Right atrium auricular region (tissue), 2 donors: ENCODE data around the gene SMIM41. TPM values are rescaled to one million over a fixed set of nuclear protein-coding genes. Genes with fewer than 3 reads are reported as not detected.

Experiments used
- DNase-seq: peaks from one replicate; pipeline ENCODE4 v3.0.0-alpha.2; 2019; ENCODE audit warnings: low spot score
- H3K27ac ChIP-seq, 2 donors: fragments of 200-600 bp; sonication (generic); 1 replicate in 1 of 2; 2 replicates in 1 of 2; pipeline ENCODE4 v1.5.1; 2016 to 2019
- H3K27me3 ChIP-seq, 2 donors: fragments of 200-600 bp; sonication (generic); one replicate each; pipeline versions ENCODE4 v1.5.1 to v1.6.0; 2017 to 2019
- H3K36me3 ChIP-seq: fragments of 200-600 bp; sonication (generic); one replicate; pipeline ENCODE4 v1.5.1; 2016
- H3K4me1 ChIP-seq, 2 donors: fragments of 200-600 bp; sonication (generic); one replicate each; pipeline versions ENCODE4 v1.5.1 to v1.6.0; 2017 to 2019
- H3K4me3 ChIP-seq, 2 donors: fragments of 200-600 bp; sonication (generic); 1 replicate in 1 of 2; 2 replicates in 1 of 2; pipeline ENCODE4 v1.5.1; 2017 to 2019; ENCODE audit warnings: mild to moderate bottlenecking in 1 of 2, moderate library complexity in 1 of 2
- H3K9me3 ChIP-seq, 2 donors: fragments of 200-600 bp; sonication (generic); one replicate each; pipeline ENCODE4 v1.5.1; 2019
- CTCF ChIP-seq, 2 donors: fragments of 200-600 bp; sonication (generic); IDR thresholded peaks; one replicate each; pipeline ENCODE4 v1.5.1; 2019; ENCODE audit warnings: antibody characterized with exemption in 2 of 2
- total RNA-seq, 2 donors: library from RNA; depleted of rRNA; stranded (reverse); fragments of >200 nt; gene quantifications; one replicate each; pipeline ENCODE4 v1.1.0, GENCODE V29; 2016

SMIM41 gene
- total RNA-seq, 2 donors from 2014 or later = 0.44 to 3.2 TPM

- no peaks in the 10 kb centered on the region for H3K27me3 ChIP-seq
- no peak for DNase-seq
- H3K4me3 ChIP-seq = no peak overlapping the region
- H3K9me3 ChIP-seq = no peaks in the 10 kb centered on the region
- peak overlapping the region; percentile 94 to 99 for H3K27ac ChIP-seq
- H3K36me3 ChIP-seq = no peaks in the 10 kb centered on the region
- H3K4me1 ChIP-seq = peaks cover 0 to 73% of the 10 kb centered on the region in 2 donors
- TF ChIP-seq CTCF (IDR thresholded peaks at IDR 0.05) = no peak
These were observed 43.6 kb upstream of the SMIM41 start for GRCh38 chr12:52035926-52036325.

- DNase-seq = peak; percentile 94
- Histone ChIP-seq H3K9me3 (no peaks in the 10 kb centered on the region), H3K4me1 (peaks cover 0 to 76% of the 10 kb centered on the region in 2 donors), H3K4me3 (peak overlapping the region; percentile 81 to 86), H3K27me3 (no peaks in the 10 kb centered on the region), H3K27ac (peak overlapping the region; percentile 94 to 99), H3K36me3 (no peaks in the 10 kb centered on the region)
- TF ChIP-seq CTCF (IDR thresholded peaks at IDR 0.05) = no peak
These were observed 42.8 kb upstream of the SMIM41 start for GRCh38 chr12:52036587-52037171.

GRCh38 chr12:52037248-52037861 is 42.1 kb upstream of the SMIM41 start:
- H3K36me3 ChIP-seq = no peaks in the 10 kb centered on the region
- H3K9me3 ChIP-seq = no peaks in the 10 kb centered on the region
- H3K27ac ChIP-seq = peak overlapping the region; percentile 94 to 99
- H3K4me1 ChIP-seq = peaks cover 0 to 77% of the 10 kb centered on the region in 2 donors
- peak in 1 of 2 donors; percentile 9 for TF ChIP-seq CTCF (IDR thresholded peaks at IDR 0.05)
- peak overlapping the region; percentile 81 to 86 for H3K4me3 ChIP-seq
- no peak for DNase-seq
- no peaks in the 10 kb centered on the region for H3K27me3 ChIP-seq

- Histone ChIP-seq H3K36me3 (no peaks in the 10 kb centered on the region), H3K4me3 (peak overlapping the region; percentile 81 to 86), H3K9me3 (no peaks in the 10 kb centered on the region), H3K27ac (peak overlapping the region; percentile 94 to 99), H3K27me3 (no peaks in the 10 kb centered on the region), H3K4me1 (peaks cover 0 to 81% of the 10 kb centered on the region in 2 donors)
- DNase-seq = no peak
- no peak for TF ChIP-seq CTCF (IDR thresholded peaks at IDR 0.05)
These were observed 41.1 kb upstream of the SMIM41 start for GRCh38 chr12:52038447-52038846.

GRCh38 chr12:52041035-52041434 is 38.5 kb upstream of the SMIM41 start:
- Histone ChIP-seq H3K36me3 (no peaks in the 10 kb centered on the region), H3K4me1 (peaks cover 0 to 88% of the 10 kb centered on the region in 2 donors), H3K27ac (peak overlapping the region; percentile 94 to 99), H3K4me3 (no peak overlapping the region), H3K9me3 (no peaks in the 10 kb centered on the region), H3K27me3 (no peaks in the 10 kb centered on the region)
- TF ChIP-seq CTCF (IDR thresholded peaks at IDR 0.05) = no peak
- no peak for DNase-seq
